Mesothelial cell of epicardium (in vitro differentiated cells): ENCODE data around the gene GALR1. TPM values are rescaled to one million over a fixed set of nuclear protein-coding genes. Genes with fewer than 3 reads are reported as not detected.

ENCODE experiments used
- DNase-seq, 2 experiments: peaks; one replicate each; pipeline ENCODE4 v3.0.0; 2021; ENCODE audit warnings: low spot score in 2 of 2; ENCODE audit not compliant: unreplicated experiment in 2 of 2
- H3K27ac Mint-ChIP-seq: 2 replicates; pipeline ENCODE4 v1.8.0; 2021; ENCODE audit warnings: mixed read lengths
- H3K27me3 Mint-ChIP-seq: 2 replicates; pipeline ENCODE4 v1.8.0; 2021; ENCODE audit warnings: low read depth, mixed read lengths
- H3K36me3 Mint-ChIP-seq: 2 replicates; pipeline ENCODE4 v1.8.0; 2021; ENCODE audit warnings: mixed read lengths
- H3K4me1 Mint-ChIP-seq: 2 replicates; pipeline ENCODE4 v1.8.0; 2021; ENCODE audit warnings: mixed read lengths
- H3K4me3 Mint-ChIP-seq: 2 replicates; pipeline ENCODE4 v1.8.0; 2021; ENCODE audit warnings: mild to moderate bottlenecking, moderate library complexity, mixed read lengths
- H3K9me3 Mint-ChIP-seq: 2 replicates; pipeline ENCODE4 v1.8.0; 2021; ENCODE audit warnings: mixed read lengths
- CTCF ChIP-seq: fragments of 200-600 bp; sonication (generic); IDR thresholded peaks from one replicate; pipeline ENCODE4 v1.5.0; 2021; ENCODE audit warnings: antibody characterized with exemption; ENCODE audit not compliant: unreplicated experiment
- total RNA-seq: library from RNA; stranded (reverse); gene quantifications from 3 replicates; pipeline ENCODE4 v1.2.1, GENCODE V29; 2021

The GALR1 gene
- total RNA-seq, 1 donor from 2014 or later: not detected

- no peak for TF ChIP-seq CTCF
- H3K4me3 Mint-ChIP-seq: peak overlapping the region; percentile 48
- no peak for DNase-seq
- peaks cover 12% of the 10 kb centered on the region for H3K4me1 Mint-ChIP-seq
- H3K27ac Mint-ChIP-seq: no peak overlapping the region
- H3K9me3 Mint-ChIP-seq: peaks cover 15% of the 10 kb centered on the region
- H3K36me3 Mint-ChIP-seq: no peaks in the 10 kb centered on the region
- H3K27me3 Mint-ChIP-seq: peaks cover 93% of the 10 kb centered on the region
Measured at GRCh38 chr18:77250926-77251729, 1.5 kb downstream of the GALR1 start.

GRCh38 chr18:77251730-77252050 lies 2.0 kb downstream of the GALR1 start:
- DNase-seq: no peak
- H3K4me3 Mint-ChIP-seq: no peak overlapping the region
- peaks cover 12% of the 10 kb centered on the region for H3K4me1 Mint-ChIP-seq
- peaks cover 93% of the 10 kb centered on the region for H3K27me3 Mint-ChIP-seq
- H3K27ac Mint-ChIP-seq: no peak overlapping the region
- TF ChIP-seq CTCF: no peak
- H3K9me3 Mint-ChIP-seq: peaks cover 11% of the 10 kb centered on the region
- H3K36me3 Mint-ChIP-seq: no peaks in the 10 kb centered on the region

GRCh38 chr18:77254711-77255405 lies 5.2 kb downstream of the GALR1 start:
- no peak overlapping the region for H3K27ac Mint-ChIP-seq
- no peaks in the 10 kb centered on the region for H3K9me3 Mint-ChIP-seq
- H3K4me3 Mint-ChIP-seq: no peak overlapping the region
- H3K27me3 Mint-ChIP-seq: peaks cover 71% of the 10 kb centered on the region
- no peaks in the 10 kb centered on the region for H3K36me3 Mint-ChIP-seq
- DNase-seq: no peak
- peaks cover 5% of the 10 kb centered on the region for H3K4me1 Mint-ChIP-seq
- no peak for TF ChIP-seq CTCF

DNA sequence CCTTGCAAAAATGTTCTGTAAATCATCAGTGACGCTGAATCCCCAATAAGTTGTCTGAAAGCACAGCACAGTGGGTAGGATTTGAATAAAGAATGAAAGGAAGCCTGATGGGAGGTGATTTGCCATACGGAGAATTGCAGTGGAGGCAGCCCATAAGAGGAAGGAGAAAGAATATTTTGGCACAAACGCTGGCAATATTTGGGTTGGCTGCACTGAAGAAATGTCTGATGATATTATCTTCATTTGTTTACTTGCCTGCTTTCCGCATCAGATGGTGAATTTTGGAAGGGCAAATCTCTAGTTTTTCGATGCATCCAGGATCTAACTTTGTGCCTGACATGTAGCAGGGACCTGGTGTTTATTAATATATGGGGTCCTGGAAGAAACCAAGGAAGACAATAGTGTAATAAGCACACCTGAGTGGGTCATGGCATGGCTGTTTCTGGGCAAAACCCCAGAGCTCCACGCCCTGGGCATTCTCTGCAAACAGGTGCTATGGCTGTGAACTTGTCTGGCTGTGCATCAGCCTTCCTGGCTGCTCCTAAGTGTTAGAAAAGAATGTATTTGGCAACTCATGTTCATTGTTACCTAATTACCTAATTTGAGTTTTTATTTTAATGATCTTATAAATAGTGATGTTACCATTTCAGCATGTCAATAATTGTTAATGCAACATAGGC lies 5.9 kb downstream of the GALR1 start:
- no peak for TF ChIP-seq CTCF
- Mint-ChIP-seq H3K27ac (no peak overlapping the region), H3K4me1 (peaks cover 4% of the 10 kb centered on the region), H3K27me3 (peaks cover 65% of the 10 kb centered on the region), H3K9me3 (no peaks in the 10 kb centered on the region), H3K36me3 (no peaks in the 10 kb centered on the region), H3K4me3 (no peak overlapping the region)
- DNase-seq: no peak

GRCh38 chr18:77262643-77263465 lies 13.2 kb downstream of the GALR1 start:
- H3K4me3 Mint-ChIP-seq: no peak overlapping the region
- no peak overlapping the region for H3K27ac Mint-ChIP-seq
- H3K4me1 Mint-ChIP-seq: peaks cover 3% of the 10 kb centered on the region
- TF ChIP-seq CTCF: no peak
- H3K36me3 Mint-ChIP-seq: no peaks in the 10 kb centered on the region
- H3K9me3 Mint-ChIP-seq: peaks cover 9% of the 10 kb centered on the region
- peaks cover 10% of the 10 kb centered on the region for H3K27me3 Mint-ChIP-seq
- DNase-seq: no peak
